Dedifferentiated amniotic fluid mesenchymal stem cell (primary cell): ENCODE results near the gene TPSD1.

Source experiments
- DNase-seq: peaks from one replicate; pipeline ENCODE4 v3.0.0-alpha.2; 2016; ENCODE audit errors: extremely low spot score

The TPSD1 gene

GRCh38 chr16:1299012-1299867 is 43.4 kb downstream of the TPSD1 start:
- DNase-seq: no peak

- DNase-seq: no peak
Measured at GRCh38 chr16:1299868-1300203, 44.0 kb downstream of the TPSD1 start.

- DNase-seq: no peak
Measured at GRCh38 chr16:1300664-1301476, 45.0 kb downstream of the TPSD1 start.

GRCh38 chr16:1301562-1301961 is 45.7 kb downstream of the TPSD1 start:
- DNase-seq: no peak

GRCh38 chr16:1305823-1306222 is 50.0 kb downstream of the TPSD1 start:
- no peak for DNase-seq

- DNase-seq: no peak
Measured at GRCh38 chr16:1306334-1306733, 50.5 kb downstream of the TPSD1 start.

- DNase-seq: no peak
Measured at GRCh38 chr16:1308036-1308976, 52.4 kb downstream of the TPSD1 start.
